Measurements from ENCODE around the gene TMED9. TPM values are rescaled to one million over a fixed set of nuclear protein-coding genes. Genes with fewer than 3 reads are reported as not detected.
A peak's percentile ranks its signal among the peaks of the same experiment; 100 is the strongest.
"Not testable (repeated sequence)": the region's sequence is repeated elsewhere in the genome, so short reads cannot be mapped to it uniquely, and the experiment has no call there.

Gene TMED9
- total RNA-seq, 2 donors from 2014 or later = 97.7 to 118 TPM

DNA sequence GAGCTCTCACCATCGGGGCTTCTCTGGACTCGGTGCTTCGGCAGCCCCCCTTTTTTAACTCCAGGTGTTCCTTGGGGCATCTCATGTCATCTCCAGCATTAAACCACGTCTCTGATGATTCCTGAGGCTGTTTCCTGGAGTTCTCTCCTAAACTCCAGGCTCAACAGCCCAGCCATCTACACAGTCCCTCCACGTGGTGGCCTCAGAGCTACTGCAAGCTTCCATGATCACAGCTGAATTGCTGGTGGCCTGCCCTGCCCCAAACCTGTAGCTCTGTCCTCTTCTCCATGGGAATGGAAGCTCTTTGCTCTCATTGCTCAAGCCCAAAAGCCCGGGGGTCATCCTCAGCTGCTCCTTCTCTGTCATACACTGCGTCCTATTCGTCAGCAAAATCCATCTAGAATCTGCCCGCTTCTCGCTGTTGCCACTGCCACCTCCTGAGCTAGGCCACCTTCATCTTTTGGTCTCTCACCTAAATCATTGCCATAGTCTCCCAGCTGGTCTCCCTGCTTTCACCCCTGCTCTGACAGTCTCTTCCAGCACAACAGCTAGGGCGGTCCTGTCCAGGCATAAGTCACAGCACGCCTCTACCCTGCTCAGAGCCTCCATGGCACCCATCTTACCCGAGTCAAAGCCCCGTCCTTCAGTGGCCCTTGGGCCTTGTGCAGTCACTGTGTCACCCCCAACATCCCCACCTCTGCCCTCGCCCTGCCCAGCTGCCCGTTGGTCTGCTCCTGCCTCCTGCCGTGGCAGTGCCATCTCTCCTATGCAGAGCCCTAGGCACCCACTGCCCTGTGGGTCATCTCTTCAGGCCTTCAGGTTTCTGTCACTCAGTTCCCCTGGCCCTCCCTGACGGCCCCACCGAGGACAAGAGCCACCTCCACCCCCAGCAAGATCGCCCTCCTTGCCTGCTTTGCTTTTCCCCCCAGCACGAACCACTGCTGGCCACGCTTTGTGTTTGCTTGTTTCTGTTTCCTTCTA, 14.4 kb downstream of the TMED9 start:
- no peak for ATAC-seq (replicated peaks)
- Mint-ChIP-seq H3K27ac (peak overlapping the region; percentile 21), H3K27me3 (no peaks in the 10 kb centered on the region)

DNA sequence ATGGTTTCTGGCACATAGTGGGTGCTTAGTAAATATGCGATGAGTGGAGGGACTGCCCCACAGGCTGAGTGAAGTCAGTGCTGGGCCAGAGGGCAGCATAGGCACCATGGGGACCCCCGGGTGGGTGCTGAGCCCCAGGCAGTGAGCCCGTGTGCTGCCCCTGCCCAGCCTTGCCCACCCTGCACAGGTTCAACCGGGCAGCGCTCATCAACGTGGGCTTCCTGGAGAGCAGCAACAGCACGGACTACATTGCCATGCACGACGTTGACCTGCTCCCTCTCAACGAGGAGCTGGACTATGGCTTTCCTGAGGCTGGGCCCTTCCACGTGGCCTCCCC, 15.1 kb downstream of the TMED9 start:
- ATAC-seq (replicated peaks) = no peak
- no peak overlapping the region for H3K4me3 Mint-ChIP-seq
- no peaks in the 10 kb centered on the region for H3K9me3 Mint-ChIP-seq
- no peaks in the 10 kb centered on the region for H3K36me3 Mint-ChIP-seq (ENCODE audit: low read depth)
- H3K4me1 Mint-ChIP-seq = peaks cover 15% of the 10 kb centered on the region
- H3K27me3 Mint-ChIP-seq = no peaks in the 10 kb centered on the region
- peak overlapping the region; percentile 21 for H3K27ac Mint-ChIP-seq

More for the DNA sequence above, 14.4 kb downstream of the TMED9 start:
- Mint-ChIP-seq H3K9me3 (no peaks in the 10 kb centered on the region), H3K36me3 (ENCODE audit: low read depth) (no peaks in the 10 kb centered on the region), H3K4me3 (no peak overlapping the region), H3K4me1 (peaks cover 15% of the 10 kb centered on the region)

DNA sequence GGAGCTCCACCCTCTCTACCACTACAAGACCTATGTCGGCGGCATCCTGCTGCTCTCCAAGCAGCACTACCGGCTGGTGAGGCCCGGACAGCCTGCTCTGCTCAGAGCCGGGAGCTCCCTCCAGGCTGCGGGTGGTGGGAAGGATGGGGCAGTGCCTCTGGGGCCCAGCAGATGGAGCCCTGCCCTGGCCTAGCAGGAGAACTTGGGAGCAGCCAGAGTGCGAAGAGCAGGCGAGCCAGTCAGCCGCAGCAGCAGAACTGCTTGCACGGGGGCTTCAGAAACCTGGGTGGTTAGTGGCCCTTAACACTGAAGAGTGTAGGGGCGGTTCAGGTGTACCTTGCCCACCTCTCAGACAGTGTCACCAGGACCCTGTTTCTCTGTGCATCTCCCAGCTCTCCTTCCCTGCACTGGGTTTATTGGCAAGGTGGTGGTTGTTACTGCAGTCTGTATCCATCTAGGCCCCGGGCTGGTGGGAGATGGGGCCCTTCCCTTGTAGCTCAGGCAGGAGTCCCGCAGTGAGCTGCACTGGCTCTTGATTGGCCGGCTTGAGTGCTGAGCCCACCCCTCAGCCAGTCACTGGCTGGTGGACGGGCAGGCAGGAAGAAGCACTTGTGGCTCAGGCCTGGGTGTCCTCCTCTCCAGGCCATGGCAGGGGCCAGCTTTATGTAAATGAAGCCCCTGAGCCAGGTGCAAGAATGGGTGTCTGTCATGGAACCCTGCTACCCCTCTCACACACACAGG, 15.6 kb downstream of the TMED9 start:
- Mint-ChIP-seq H3K9me3 (no peaks in the 10 kb centered on the region), H3K27ac (no peak overlapping the region), H3K27me3 (no peaks in the 10 kb centered on the region), H3K4me3 (no peak overlapping the region), H3K36me3 (ENCODE audit: low read depth) (no peaks in the 10 kb centered on the region), H3K4me1 (peaks cover 15% of the 10 kb centered on the region)
- peak; percentile 89 for ATAC-seq (replicated peaks)

DNA sequence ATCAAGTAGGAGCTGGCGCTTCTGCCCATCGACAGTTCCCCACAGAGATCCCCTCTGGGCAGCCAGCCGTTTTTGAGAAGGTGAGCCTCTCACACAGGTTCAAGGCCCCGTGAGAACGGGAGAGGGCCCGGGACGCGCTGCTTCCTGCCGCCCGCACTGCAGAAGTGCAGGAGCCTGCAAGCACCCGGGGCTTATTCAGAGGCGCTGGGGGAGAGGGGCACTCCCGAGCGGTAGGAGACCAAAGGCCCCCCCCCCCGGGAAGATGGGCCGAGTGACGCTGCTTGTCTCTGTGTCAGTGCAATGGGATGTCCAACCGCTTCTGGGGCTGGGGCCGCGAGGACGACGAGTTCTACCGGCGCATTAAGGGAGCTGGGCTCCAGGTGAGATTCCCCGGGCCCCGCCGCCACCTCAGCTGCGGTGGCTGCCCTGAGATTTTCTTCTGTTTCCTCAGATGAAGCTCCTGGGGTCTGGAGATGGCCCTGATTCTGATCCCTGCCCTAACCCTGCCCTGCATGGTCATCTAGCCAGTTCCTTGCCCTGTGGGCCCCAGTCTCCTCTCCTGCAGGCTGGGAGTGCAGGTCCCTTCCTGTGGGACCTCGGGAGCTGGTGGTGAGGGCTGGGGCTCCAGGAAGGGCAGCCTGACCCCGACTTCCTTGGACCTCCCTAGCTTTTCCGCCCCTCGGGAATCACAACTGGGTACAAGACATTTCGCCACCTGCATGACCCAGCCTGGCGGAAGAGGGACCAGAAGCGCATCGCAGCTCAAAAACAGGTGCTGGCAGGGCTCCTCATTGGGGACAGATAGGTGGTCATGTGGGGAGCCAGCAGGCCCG, 16.5 kb downstream of the TMED9 start:
- no peak overlapping the region for H3K27ac Mint-ChIP-seq
- H3K36me3 Mint-ChIP-seq (ENCODE audit: low read depth) = no peaks in the 10 kb centered on the region
- no peak for ATAC-seq (replicated peaks)
- peaks cover 14% of the 10 kb centered on the region for H3K4me1 Mint-ChIP-seq
- no peaks in the 10 kb centered on the region for H3K9me3 Mint-ChIP-seq
- no peak overlapping the region for H3K4me3 Mint-ChIP-seq
- H3K27me3 Mint-ChIP-seq = no peaks in the 10 kb centered on the region

DNA sequence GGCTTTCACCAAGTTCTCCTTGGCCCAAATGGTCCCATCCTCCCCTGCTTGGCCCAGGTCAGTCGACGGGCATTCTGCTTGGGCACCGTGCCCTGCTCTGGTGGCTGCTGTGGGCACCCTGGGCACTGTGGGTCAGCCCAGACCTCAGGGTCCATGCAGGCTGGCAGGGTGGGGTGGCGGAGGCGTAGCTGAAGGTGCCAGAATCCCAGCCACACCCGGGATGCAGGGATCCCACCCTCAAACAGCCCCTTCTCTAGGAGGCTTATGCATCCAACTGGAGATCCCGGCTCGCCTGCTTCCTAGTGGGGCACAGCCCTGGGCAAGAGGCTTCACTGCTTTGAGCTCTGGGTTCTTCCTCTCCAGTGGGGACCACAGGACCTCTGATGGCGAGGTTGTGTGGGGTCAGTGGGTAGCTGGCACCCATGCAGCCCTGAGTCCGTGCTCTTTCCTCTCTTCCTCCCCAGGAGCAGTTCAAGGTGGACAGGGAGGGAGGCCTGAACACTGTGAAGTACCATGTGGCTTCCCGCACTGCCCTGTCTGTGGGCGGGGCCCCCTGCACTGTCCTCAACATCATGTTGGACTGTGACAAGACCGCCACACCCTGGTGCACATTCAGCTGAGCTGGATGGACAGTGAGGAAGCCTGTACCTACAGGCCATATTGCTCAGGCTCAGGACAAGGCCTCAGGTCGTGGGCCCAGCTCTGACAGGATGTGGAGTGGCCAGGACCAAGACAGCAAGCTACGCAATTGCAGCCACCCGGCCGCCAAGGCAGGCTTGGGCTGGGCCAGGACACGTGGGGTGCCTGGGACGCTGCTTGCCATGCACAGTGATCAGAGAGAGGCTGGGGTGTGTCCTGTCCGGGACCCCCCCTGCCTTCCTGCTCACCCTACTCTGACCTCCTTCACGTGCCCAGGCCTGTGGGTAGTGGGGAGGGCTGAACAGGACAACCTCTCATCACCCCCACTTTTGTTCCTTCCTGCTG, 17.4 kb downstream of the TMED9 start:
- H3K9me3 Mint-ChIP-seq = no peaks in the 10 kb centered on the region

DNA sequence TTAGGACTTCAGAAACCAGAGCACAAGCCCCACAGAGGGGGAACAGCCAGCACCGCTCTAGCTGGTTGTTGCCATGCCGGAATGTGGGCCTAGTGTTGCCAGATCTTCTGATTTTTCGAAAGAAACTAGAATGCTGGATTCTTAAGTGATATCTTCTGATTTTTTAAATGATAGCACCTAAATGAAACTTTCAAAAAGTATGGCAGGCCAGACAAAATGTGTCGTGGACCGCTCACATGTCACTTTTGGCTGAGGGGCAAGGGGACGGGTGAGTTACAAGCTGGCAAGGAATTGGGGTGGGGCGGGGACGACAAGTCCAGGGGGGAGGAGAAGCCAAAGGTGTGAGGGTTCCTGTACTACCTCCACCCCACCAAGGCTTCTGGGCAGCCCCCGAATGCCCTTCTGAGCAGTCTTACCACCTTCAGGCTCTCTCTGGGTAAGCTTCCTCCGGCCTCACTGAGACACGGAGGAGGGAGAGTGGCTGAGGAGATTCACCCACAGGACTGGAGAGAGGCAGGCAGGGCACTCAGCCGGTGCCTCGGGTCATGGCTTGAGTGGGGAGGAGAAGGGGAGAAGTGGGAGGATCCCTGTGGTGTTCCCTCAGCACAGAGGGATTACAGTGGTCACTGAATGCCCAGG, 18.2 kb downstream of the TMED9 start:
- Mint-ChIP-seq H3K4me1 (peaks cover 10% of the 10 kb centered on the region), H3K4me3 (no peak overlapping the region), H3K36me3 (ENCODE audit: low read depth) (no peaks in the 10 kb centered on the region), H3K27me3 (no peaks in the 10 kb centered on the region), H3K27ac (no peak overlapping the region), H3K9me3 (no peaks in the 10 kb centered on the region)
- no peak for ATAC-seq (replicated peaks)

More for the DNA sequence above, 17.4 kb downstream of the TMED9 start:
- Mint-ChIP-seq H3K27me3 (no peaks in the 10 kb centered on the region), H3K27ac (no peak overlapping the region), H3K4me1 (peaks cover 10% of the 10 kb centered on the region), H3K36me3 (ENCODE audit: low read depth) (no peaks in the 10 kb centered on the region), H3K4me3 (no peak overlapping the region)
- no peak for ATAC-seq (replicated peaks)

DNA sequence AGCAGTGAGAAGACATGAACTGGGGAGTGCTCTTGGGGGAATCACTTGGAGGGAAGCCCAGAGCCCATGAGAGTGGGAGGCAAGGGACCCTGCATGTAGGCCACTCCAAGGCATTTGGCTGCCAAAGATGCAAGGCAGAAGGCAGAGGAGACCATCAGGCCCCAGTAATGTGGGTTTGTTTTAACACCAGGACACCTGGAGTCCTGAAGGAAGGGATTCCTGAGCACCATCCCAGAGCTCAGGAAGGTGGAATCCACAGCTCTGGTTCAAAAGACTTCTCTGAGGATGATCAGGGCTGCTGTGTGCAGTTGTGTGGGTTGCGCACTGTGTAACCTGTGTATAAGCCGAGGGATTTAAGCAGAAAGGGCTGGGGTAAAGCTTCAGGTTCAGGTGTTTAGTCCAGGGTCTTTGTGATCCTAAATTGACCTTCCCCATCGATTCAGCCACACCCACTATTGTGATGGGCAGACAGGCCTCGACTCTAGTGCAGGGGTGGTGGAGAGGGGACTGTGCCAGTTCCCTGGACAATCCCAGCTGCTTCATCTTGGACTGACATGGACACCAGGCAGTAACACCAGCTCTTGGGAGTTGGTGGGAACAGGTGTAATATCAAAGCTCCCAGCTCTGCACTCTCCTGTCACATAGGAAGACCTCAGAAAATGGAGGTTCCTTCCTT, 18.9 kb downstream of the TMED9 start:
- no peaks in the 10 kb centered on the region for H3K9me3 Mint-ChIP-seq
- no peak for ATAC-seq (replicated peaks)
- H3K27me3 Mint-ChIP-seq = no peaks in the 10 kb centered on the region
- H3K4me1 Mint-ChIP-seq = peaks cover 10% of the 10 kb centered on the region
- no peak overlapping the region for H3K4me3 Mint-ChIP-seq
- H3K36me3 Mint-ChIP-seq (ENCODE audit: low read depth) = no peaks in the 10 kb centered on the region
- H3K27ac Mint-ChIP-seq = no peak overlapping the region

DNA sequence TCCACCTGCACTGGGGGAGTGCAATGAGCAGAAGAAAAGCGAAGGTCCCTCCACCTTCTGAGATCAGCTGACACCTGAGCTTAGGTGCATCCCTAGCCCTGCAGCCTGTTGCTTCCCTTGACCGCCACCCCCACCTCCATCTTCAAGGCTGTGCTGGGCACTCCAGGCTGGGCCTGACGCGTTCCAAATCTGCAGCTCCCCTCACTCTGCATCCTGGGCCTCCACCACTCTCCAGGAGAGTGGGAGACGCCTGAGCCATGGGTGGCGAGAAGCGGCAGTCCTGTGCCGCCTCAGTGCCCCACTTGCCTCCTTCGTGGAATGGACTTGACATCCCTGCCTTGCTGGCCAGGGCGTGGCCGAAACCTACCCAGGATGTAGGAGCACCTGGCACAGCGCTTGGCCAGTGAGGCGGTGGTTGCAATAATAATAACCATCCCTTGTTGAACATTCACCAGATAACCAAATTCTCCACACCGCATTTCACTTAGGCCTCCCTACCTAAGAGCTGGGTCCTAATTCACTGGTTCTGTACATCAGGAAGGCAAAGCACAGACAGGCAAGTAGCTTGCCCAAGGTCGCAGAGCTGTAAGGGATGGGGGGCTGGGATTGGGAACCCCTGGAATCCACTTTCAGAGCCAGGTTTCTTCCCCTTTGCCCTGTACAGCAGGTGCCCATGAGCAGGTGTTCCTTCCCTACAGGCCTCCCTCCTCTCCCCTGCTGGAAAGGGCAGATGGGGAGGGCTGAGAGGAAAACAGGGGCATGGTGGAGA, 19.6 kb downstream of the TMED9 start:
- Mint-ChIP-seq H3K4me1 (peaks cover 5% of the 10 kb centered on the region), H3K27ac (peak overlapping the region; percentile 60), H3K4me3 (no peak overlapping the region), H3K27me3 (no peaks in the 10 kb centered on the region), H3K9me3 (no peaks in the 10 kb centered on the region), H3K36me3 (ENCODE audit: low read depth) (no peaks in the 10 kb centered on the region)
- ATAC-seq (replicated peaks) = no peak

DNA sequence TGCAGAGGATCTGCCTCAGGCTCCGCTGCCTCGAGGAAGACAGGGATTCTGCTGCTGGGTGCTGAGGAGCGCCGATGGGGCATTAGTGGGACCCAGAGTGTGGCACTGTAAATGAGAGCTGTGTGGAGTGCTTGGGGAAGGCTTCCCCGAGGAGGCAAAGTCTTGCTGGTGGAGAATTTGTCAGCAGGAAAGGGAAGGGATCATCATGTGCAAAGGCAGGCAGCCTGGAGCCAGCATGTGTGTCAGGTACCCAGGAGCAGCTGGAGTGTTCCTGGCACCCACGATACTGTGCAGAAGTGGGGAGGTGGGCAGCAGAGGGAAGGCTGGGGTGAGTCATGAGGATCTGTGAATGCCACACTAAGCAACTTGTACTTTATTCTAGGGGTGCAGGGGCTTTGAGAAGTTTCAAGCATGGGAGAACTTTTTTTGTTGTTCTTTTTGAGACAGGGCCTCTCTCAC, 20.2 kb downstream of the TMED9 start:
- no peak for ATAC-seq (replicated peaks)
- no peaks in the 10 kb centered on the region for H3K36me3 Mint-ChIP-seq (ENCODE audit: low read depth)
- H3K27me3 Mint-ChIP-seq = no peaks in the 10 kb centered on the region
- H3K4me3 Mint-ChIP-seq = no peak overlapping the region
- H3K27ac Mint-ChIP-seq = peak overlapping the region; percentile 60
- no peaks in the 10 kb centered on the region for H3K4me1 Mint-ChIP-seq
- no peaks in the 10 kb centered on the region for H3K9me3 Mint-ChIP-seq

DNA sequence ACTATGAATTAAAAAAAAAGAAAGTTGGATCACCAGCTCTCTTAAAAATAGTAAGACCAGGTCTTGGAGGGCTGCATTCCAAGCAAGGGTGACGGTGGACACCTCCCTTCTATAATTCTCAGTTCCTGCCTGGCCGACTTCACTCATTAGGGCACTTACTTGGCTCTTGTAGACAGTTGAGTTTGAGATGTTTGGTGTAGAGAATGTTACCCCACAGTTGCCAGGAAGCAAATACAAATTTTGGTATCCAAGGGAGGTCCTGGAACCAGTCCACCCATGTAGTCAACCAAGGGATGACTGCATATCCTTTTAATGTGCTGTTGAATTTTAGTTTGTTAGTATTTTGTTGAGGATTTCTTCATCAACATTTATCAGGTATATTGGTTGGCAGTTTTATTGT, 28.6 kb downstream of the TMED9 start:
- no peak overlapping the region for H3K27ac Mint-ChIP-seq
- H3K36me3 Mint-ChIP-seq (ENCODE audit: low read depth) = peaks cover 81% of the 10 kb centered on the region
- no peak for ATAC-seq (replicated peaks)
- H3K4me3 Mint-ChIP-seq = no peak overlapping the region
- H3K4me1 Mint-ChIP-seq = no peaks in the 10 kb centered on the region
- no peaks in the 10 kb centered on the region for H3K27me3 Mint-ChIP-seq
- no peaks in the 10 kb centered on the region for H3K9me3 Mint-ChIP-seq

DNA sequence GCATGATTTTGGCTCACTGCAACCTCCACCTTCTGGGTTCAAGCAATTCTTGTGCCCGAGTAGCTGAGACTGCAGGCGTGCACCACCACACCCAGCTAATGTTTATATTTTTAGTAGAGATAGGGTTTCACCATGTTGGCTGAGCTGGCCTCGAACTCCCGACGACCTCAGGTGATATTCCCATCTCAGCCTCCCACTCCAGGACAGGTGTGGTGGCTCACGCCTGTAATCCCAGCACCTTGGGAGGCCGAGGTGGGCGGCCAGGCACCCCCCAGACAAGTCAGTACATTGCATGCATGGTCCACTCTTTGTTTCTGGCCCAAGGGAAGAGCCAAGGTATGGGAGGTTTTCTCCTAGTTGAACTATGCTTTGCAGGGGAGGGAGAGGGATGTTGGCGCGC, 32.2 kb downstream of the TMED9 start:
- not testable (repeated sequence) for H3K4me1 Mint-ChIP-seq; H3K9me3 Mint-ChIP-seq; ATAC-seq (replicated peaks); H3K27ac Mint-ChIP-seq; H3K27me3 Mint-ChIP-seq; H3K4me3 Mint-ChIP-seq
- H3K36me3 Mint-ChIP-seq (ENCODE audit: low read depth) = peaks cover 78% of the 10 kb centered on the region

DNA sequence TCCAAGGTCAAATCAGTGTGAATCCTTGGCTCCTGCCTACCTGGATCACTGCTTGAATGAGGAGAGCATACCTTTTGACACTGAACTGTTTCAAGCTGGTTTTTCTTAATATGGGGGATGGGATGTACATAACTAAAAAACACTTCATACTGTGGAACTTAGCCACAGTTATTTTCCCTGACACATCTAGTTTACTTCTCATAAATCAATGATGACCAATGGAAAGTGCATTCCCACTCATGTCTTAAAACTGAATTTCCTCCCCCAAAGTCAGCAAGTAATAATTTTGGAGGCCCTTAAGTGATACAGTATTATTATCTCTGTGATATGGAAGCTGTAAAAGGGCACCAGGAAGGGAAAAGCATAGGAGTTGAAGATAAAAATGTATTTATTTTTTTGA, 38.2 kb downstream of the TMED9 start:
- H3K4me3 Mint-ChIP-seq; ATAC-seq (replicated peaks); H3K4me1 Mint-ChIP-seq: not testable (repeated sequence)

More for the DNA sequence above, 38.2 kb downstream of the TMED9 start:
- not testable (repeated sequence) for H3K27me3 Mint-ChIP-seq, H3K27ac Mint-ChIP-seq, H3K9me3 Mint-ChIP-seq
- peaks cover 19% of the 10 kb centered on the region for H3K36me3 Mint-ChIP-seq (ENCODE audit: low read depth)

Measured in activated T-helper 17 cell treated with anti-CD3 and anti-CD28 coated beads, Interleukin-2, amount 50 U/mL, for 72 hours (primary cell).